OCI-LY1 (cell line): ENCODE measurements around the gene PRTFDC1.

ENCODE experiments used
- H2AFZ ChIP-seq: fragments of 200-600 bp; sonication (generic), shearing (Covaris generic); 2 replicates; pipeline ENCODE4 v1.6.0; 2014; ENCODE audit warnings: antibody characterized with exemption, mild to moderate bottlenecking, low read length
- H3F3A ChIP-seq: fragments of 200-600 bp; sonication (generic), shearing (Covaris generic); 2 replicates; pipeline ENCODE4 v1.6.0; 2014; ENCODE audit warnings: mild to moderate bottlenecking, antibody characterized with exemption, low read length, moderate library complexity; ENCODE audit not compliant: insufficient read depth
- H3K27ac ChIP-seq: fragments of 200-600 bp; sonication (generic); 2 replicates; pipeline ENCODE4 v1.5.1; 2014; ENCODE audit warnings: low read length, mixed run types, mild to moderate bottlenecking, low read depth; ENCODE audit not compliant: poor library complexity, severe bottlenecking
- H3K27me3 ChIP-seq: fragments of 200-600 bp; sonication (generic); 2 replicates; pipeline ENCODE4 v1.6.0; 2014; ENCODE audit warnings: antibody characterized with exemption, mild to moderate bottlenecking, low read length, moderate library complexity; ENCODE audit not compliant: insufficient read depth
- H3K36me3 ChIP-seq: fragments of 200-600 bp; sonication (generic); 2 replicates; pipeline ENCODE4 v1.6.1; 2014; ENCODE audit warnings: mild to moderate bottlenecking, antibody characterized with exemption, low read length, moderate library complexity, mixed read lengths; ENCODE audit not compliant: insufficient read depth
- H3K4me1 ChIP-seq: fragments of 200-600 bp; sonication (generic); 2 replicates; pipeline ENCODE4 v1.5.1; 2014; ENCODE audit warnings: mild to moderate bottlenecking, low read length, moderate library complexity; ENCODE audit not compliant: insufficient read depth, severe bottlenecking
- H3K4me2 ChIP-seq: fragments of 200-600 bp; sonication (generic), shearing (Covaris generic); 2 replicates; pipeline ENCODE4 v1.6.1; 2014; ENCODE audit warnings: low read length
- H3K4me3 ChIP-seq: fragments of 200-600 bp; sonication (generic); 2 replicates; pipeline ENCODE4 v1.5.1; 2014; ENCODE audit warnings: low read length, low read depth, mild to moderate bottlenecking, mixed read lengths; ENCODE audit not compliant: poor library complexity, severe bottlenecking
- H3K79me2 ChIP-seq: fragments of 200-600 bp; shearing (Covaris generic); 2 replicates; pipeline ENCODE4 v1.6.1; 2016; ENCODE audit warnings: mixed run types, low read length, mixed read lengths; ENCODE audit not compliant: insufficient read depth
- H3K9ac ChIP-seq: fragments of 200-600 bp; sonication (generic), shearing (Covaris generic); 2 replicates; pipeline ENCODE4 v1.6.1; 2014; ENCODE audit warnings: mild to moderate bottlenecking, low read length, mixed read lengths
- H3K9me2 ChIP-seq: fragments of 200-600 bp; sonication (generic), shearing (Covaris generic); 2 replicates; pipeline ENCODE4 v1.6.1; 2014; ENCODE audit warnings: low read depth, mild to moderate bottlenecking, low read length, mixed read lengths
- H3K9me3 ChIP-seq: fragments of 200-600 bp; shearing (Covaris generic); 2 replicates; pipeline ENCODE4 v1.6.1; 2014; ENCODE audit warnings: low read length, mixed read lengths
- H4K20me1 ChIP-seq: fragments of 200-600 bp; sonication (generic), shearing (Covaris generic); 2 replicates; pipeline ENCODE4 v1.6.0; 2016; ENCODE audit warnings: mild to moderate bottlenecking, low read length; ENCODE audit not compliant: insufficient read depth
- CTCF ChIP-seq: fragments of 200-600 bp; sonication (generic), shearing (Covaris generic); IDR thresholded peaks from 2 replicates; pipeline ENCODE4 v1.5.1; 2017; ENCODE audit warnings: mild to moderate bottlenecking, antibody characterized with exemption, low read length, moderate library complexity, mixed read lengths
- EZH2 ChIP-seq: fragments of 200-600 bp; sonication (generic), shearing (Covaris generic); IDR thresholded peaks from 2 replicates; pipeline ENCODE4 v1.8.0; 2017; ENCODE audit warnings: borderline replicate concordance, mixed run types, mild to moderate bottlenecking, antibody characterized with exemption, low read length, moderate library complexity, mixed read lengths

The PRTFDC1 gene, protein sequence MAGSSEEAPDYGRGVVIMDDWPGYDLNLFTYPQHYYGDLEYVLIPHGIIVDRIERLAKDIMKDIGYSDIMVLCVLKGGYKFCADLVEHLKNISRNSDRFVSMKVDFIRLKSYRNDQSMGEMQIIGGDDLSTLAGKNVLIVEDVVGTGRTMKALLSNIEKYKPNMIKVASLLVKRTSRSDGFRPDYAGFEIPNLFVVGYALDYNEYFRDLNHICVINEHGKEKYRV

DNA sequence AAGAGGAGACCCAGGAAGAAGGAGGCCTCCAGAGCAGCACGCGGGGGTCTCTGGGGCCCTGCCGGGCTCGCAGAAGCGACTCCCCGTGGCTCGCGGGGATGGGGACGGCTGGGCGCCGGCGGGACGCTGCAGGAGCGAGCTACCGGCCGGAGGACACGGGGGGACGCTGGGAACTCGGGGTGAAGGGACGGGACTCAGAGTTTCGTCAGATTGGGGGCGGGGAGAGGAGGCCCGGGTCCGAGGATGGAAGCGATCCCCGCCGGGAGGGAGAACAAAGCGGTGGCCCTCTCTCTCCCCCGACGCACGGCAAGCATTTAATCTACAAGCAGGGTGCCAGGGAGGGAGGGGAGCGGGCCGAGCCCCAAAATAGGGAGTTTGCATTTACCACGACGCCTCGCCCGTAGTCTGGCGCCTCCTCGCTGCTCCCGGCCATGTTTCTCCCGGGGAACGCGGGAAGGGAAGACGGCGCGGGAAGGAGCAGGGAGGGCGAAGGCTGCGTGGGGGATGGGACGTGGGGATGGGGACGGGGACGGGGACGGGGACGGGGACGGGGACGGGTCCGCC lies at the start of gene PRTFDC1:
TSS of gene PRTFDC1 (minus strand) at position 464 of the 564 bp plus-strand sequence. CDS start at position 433, 31 bp downstream.
- Histone ChIP-seq H2AFZ (no peak within 1 kb of the TSS), H3K36me3 (no peaks in the 10 kb centered on the region), H3K9me2 (no peaks in the 10 kb centered on the region), H3K27me3 (no peaks in the 10 kb centered on the region), H4K20me1 (no peaks in the 10 kb centered on the region), H3K9me3 (no peaks in the 10 kb centered on the region), H3K4me3 (no peak within 1 kb of the TSS), H3K4me2 (no peak within 1 kb of the TSS), H3K9ac (no peak within 1 kb of the TSS), H3K27ac (no peak within 1 kb of the TSS), H3K4me1 (no peaks in the 10 kb centered on the region), H3F3A (no peaks in the 10 kb centered on the region), H3K79me2 (no peaks in the 10 kb centered on the region)
- TF ChIP-seq CTCF (no peak), EZH2 (no peak)

GRCh38 chr10:24998044-24998443 lies 45.6 kb upstream of the PRTFDC1 start:
- no peaks in the 10 kb centered on the region for H3K9me2 ChIP-seq
- H3F3A ChIP-seq, result no peaks in the 10 kb centered on the region
- H2AFZ ChIP-seq, result no peak overlapping the region
- H3K9ac ChIP-seq, result no peak overlapping the region
- H3K27ac ChIP-seq, result no peak overlapping the region
- no peak overlapping the region for H3K4me3 ChIP-seq
- TF ChIP-seq CTCF, result no peak
- no peak for TF ChIP-seq EZH2
- no peaks in the 10 kb centered on the region for H3K27me3 ChIP-seq
- no peak overlapping the region for H3K4me2 ChIP-seq
- no peaks in the 10 kb centered on the region for H4K20me1 ChIP-seq
- H3K9me3 ChIP-seq, result no peaks in the 10 kb centered on the region
- no peaks in the 10 kb centered on the region for H3K4me1 ChIP-seq
- H3K79me2 ChIP-seq, result no peaks in the 10 kb centered on the region
- H3K36me3 ChIP-seq, result no peaks in the 10 kb centered on the region

DNA sequence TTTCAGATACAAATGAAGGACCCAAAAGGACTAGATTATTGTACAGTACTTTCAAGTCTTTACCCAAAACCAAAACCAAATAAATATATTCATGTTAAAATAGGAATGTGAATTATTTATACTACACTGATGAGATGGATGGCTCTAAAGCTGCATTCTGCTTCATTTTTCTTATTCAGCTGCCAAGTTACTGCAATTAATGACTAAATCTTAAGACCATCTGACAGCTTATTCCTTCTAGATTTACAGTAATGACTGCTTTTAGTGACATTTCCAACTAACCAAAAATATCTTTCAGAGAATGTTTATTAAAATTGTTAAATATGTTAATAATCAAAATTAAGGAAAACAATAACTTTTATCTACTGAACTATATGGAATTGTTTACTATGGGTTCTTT lies 42.7 kb upstream of the PRTFDC1 start:
- no peak overlapping the region for H3K27ac ChIP-seq
- H3K4me2 ChIP-seq, result no peak overlapping the region
- no peaks in the 10 kb centered on the region for H3F3A ChIP-seq
- no peak overlapping the region for H3K9ac ChIP-seq
- H3K9me3 ChIP-seq, result no peaks in the 10 kb centered on the region
- no peaks in the 10 kb centered on the region for H3K27me3 ChIP-seq
- no peaks in the 10 kb centered on the region for H3K79me2 ChIP-seq
- TF ChIP-seq CTCF (no peak), EZH2 (no peak)
- H4K20me1 ChIP-seq, result no peaks in the 10 kb centered on the region
- H3K36me3 ChIP-seq, result no peaks in the 10 kb centered on the region
- H3K9me2 ChIP-seq, result no peaks in the 10 kb centered on the region
- no peak overlapping the region for H2AFZ ChIP-seq
- no peak overlapping the region for H3K4me3 ChIP-seq
- H3K4me1 ChIP-seq, result no peaks in the 10 kb centered on the region
